Measurements from ENCODE around the gene OR4D11. TPM values are rescaled to one million over a fixed set of nuclear protein-coding genes. Genes with fewer than 3 reads are reported as not detected.

The OR4D11 gene
- not detected for total RNA-seq

- H3K27me3 ChIP-seq = peaks cover 8% of the 10 kb centered on the region
- H3K36me3 ChIP-seq = no peaks in the 10 kb centered on the region
- no peaks in the 10 kb centered on the region for H3K4me1 ChIP-seq
- no peak for DNase-seq
- TF ChIP-seq POLR2AphosphoS5 (IDR thresholded peaks at IDR 0.05) (no peak), POLR2A (IDR thresholded peaks at IDR 0.05) (no peak), EP300 (IDR thresholded peaks at IDR 0.05; ENCODE audit: low read depth) (no peak), CTCF (IDR thresholded peaks at IDR 0.05) (no peak)
- no peak within 1 kb of the TSS for H3K4me3 ChIP-seq
- in situ Hi-C loops (cut with MboI; ENCODE audit: low pct_ligation_motif_present in 1 of 4, low pct_unique_long_range_greater_than_20kb in 1 of 4, low sequenced_read_pairs in 3 of 4) = loop anchor here in 1 of 4 donors (10.0 kb wide), 1 partner anchor 58 kb away; no protein-coding TSS in a partner anchor
- H3K9me3 ChIP-seq = no peaks in the 10 kb centered on the region
- intact Hi-C loops (cut with DNase I; ENCODE audit: low total_unique reads) = no loop called here
- no peak within 1 kb of the TSS for H3K27ac ChIP-seq
Observed at GRCh38 chr11:59503276-59503675, at the start of gene OR4D11. Gene OR4D11 (plus strand): TSS chr11:59503576. CDS start chr11:59503576, 0 bp downstream.

GRCh38 chr11:59456661-59457060, 46.7 kb upstream of the OR4D11 start, which contains the start of gene OR4D6:
Gene OR4D6 (plus strand): TSS chr11:59456961. CDS start chr11:59456961, 0 bp downstream.
- H3K27ac ChIP-seq = no peak within 1 kb of the TSS
- H3K4me1 ChIP-seq = no peaks in the 10 kb centered on the region
- DNase-seq = no peak
- H3K4me3 ChIP-seq = no peak within 1 kb of the TSS
- H3K27me3 ChIP-seq = no peaks in the 10 kb centered on the region
- intact Hi-C loops (cut with DNase I; ENCODE audit: low total_unique reads) (loop anchor here (10.0 kb wide), 1 partner anchor 1288 kb away; no protein-coding TSS in a partner anchor), in situ Hi-C loops (cut with MboI; ENCODE audit: low pct_ligation_motif_present in 1 of 4, low pct_unique_long_range_greater_than_20kb in 1 of 4, low sequenced_read_pairs in 3 of 4) (no loop called here)
- TF ChIP-seq POLR2AphosphoS5 (IDR thresholded peaks at IDR 0.05) (no peak), POLR2A (IDR thresholded peaks at IDR 0.05) (no peak), EP300 (IDR thresholded peaks at IDR 0.05; ENCODE audit: low read depth) (no peak), CTCF (IDR thresholded peaks at IDR 0.05) (no peak)
- H3K36me3 ChIP-seq = no peaks in the 10 kb centered on the region
- 96 to 100% methylated on average over 1 to 2 of the region's 2 CpGs for WGBS, 2 donors (ENCODE audit: low coverage in 1 of 2)
- no peaks in the 10 kb centered on the region for H3K9me3 ChIP-seq

- in situ Hi-C loops (cut with MboI; ENCODE audit: low pct_ligation_motif_present in 1 of 4, low pct_unique_long_range_greater_than_20kb in 1 of 4, low sequenced_read_pairs in 3 of 4) (no loop called here), intact Hi-C loops (cut with DNase I; ENCODE audit: low total_unique reads) (loop anchor here (10.0 kb wide), 1 partner anchor 1285 kb away; no protein-coding TSS in a partner anchor)
- TF ChIP-seq POLR2A (IDR thresholded peaks at IDR 0.05) = no peak
- no peak for TF ChIP-seq CTCF (IDR thresholded peaks at IDR 0.05)
- no peak for TF ChIP-seq EP300 (IDR thresholded peaks at IDR 0.05; ENCODE audit: low read depth)
- TF ChIP-seq POLR2AphosphoS5 (IDR thresholded peaks at IDR 0.05) = no peak
- WGBS, 2 donors (ENCODE audit: low coverage in 1 of 2) = 85 to 100% methylated on average over 1 to 3 of the region's 3 CpGs
- Histone ChIP-seq H3K27ac (no peak overlapping the region), H3K36me3 (no peaks in the 10 kb centered on the region), H3K4me1 (no peaks in the 10 kb centered on the region), H3K27me3 (no peaks in the 10 kb centered on the region), H3K4me3 (no peak overlapping the region), H3K9me3 (no peaks in the 10 kb centered on the region)
- no peak for DNase-seq
Observed at GRCh38 chr11:59459916-59460315, 43.5 kb upstream of the OR4D11 start.

- Histone ChIP-seq H3K9me3 (no peaks in the 10 kb centered on the region), H3K4me1 (no peaks in the 10 kb centered on the region), H3K4me3 (no peak overlapping the region), H3K27ac (no peak overlapping the region), H3K36me3 (no peaks in the 10 kb centered on the region), H3K27me3 (no peaks in the 10 kb centered on the region)
- in situ Hi-C loops (cut with MboI; ENCODE audit: low pct_ligation_motif_present in 1 of 4, low pct_unique_long_range_greater_than_20kb in 1 of 4, low sequenced_read_pairs in 3 of 4) (no loop called here), intact Hi-C loops (cut with DNase I; ENCODE audit: low total_unique reads) (no loop called here)
- WGBS, 2 donors (ENCODE audit: low coverage in 1 of 2) = 45 to 49% methylated on average over 4 to 5 of the region's 5 CpGs
- no peak for TF ChIP-seq POLR2AphosphoS5 (IDR thresholded peaks at IDR 0.05)
- no peak for TF ChIP-seq EP300 (IDR thresholded peaks at IDR 0.05; ENCODE audit: low read depth)
- no peak for TF ChIP-seq CTCF (IDR thresholded peaks at IDR 0.05)
- TF ChIP-seq POLR2A (IDR thresholded peaks at IDR 0.05) = no peak
- DNase-seq = no peak
Observed at GRCh38 chr11:59463190-59463641, 40.2 kb upstream of the OR4D11 start.

Data from transverse colon (tissue), 4 donors.